Measurements from ENCODE around the gene ATP1A2.
"Not testable (repeated sequence)": the region's sequence is repeated elsewhere in the genome, so short reads cannot be mapped to it uniquely, and the experiment has no call there.

ATP1A2 gene

DNA sequence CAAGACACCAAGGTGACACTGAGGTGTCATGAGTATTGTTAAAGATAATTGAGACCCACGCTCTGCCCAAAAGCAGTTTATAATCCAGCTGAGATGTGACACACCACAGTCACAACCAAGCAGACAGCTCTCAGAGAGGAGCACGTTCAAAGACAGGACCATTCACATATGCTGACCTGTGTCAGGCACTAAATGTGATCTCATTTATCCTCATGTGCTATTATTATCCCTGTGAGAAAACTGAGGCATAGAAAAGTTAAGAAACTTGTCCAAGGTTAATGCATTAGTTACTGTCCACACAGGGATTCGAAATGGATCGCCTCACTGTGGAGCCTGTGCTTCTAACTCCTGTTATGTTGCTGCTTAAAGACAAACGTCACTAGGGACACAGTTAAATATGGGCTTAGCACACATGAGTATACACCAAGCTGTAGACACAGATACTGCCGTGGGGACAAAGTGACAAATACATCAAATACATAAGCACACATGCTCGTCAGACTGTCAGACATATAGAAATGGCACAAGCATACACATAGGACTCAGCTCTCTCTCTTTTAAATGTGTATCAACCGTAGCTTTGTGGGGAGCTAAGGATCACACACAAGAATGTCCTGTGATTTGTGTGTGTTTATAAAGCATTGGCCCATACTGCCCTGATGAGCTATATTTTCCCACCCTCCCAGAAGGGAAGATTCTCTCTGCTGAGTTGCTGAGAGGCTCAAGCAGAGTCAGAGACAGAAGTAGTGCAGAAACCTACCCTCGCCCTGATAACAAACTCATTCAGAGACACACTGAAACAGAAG lies 13.6 kb upstream of the ATP1A2 start:
- DNase-seq = no peak

DNA sequence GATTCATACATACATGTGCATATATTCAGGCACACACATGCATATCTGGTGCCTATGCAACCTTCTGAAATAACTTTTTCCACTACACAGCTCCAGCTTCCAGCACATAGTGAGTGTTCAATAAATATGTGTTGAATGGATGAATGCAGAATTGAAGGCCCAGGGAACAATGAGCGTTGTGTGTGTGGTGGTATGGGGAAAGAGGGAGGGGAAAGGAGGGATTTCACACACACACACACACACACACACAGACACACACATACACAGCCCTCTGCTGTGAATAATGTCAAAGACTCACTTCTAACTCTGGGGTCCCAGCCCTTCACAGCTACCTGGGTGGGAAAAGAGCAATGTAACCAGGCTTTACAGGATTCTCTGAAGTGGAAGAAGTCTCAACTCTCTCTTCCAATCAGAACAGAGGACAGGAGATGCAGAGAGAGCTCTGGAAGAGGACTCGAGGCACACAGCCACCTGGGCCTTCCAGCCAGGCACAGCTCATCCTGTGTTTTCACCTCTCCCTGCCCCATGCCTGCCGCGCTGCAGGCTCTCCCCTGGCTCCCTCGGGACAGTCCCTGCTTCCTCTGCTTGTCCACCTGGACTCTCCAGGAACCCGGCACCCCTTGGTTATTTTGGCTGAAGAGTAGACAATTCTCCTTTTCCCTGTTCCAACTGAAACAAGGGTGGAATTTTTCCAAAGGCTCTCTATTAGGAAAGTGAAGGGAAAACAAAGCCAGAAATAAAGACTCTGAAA lies 11.7 kb upstream of the ATP1A2 start:
- DNase-seq = no peak

- no peak for DNase-seq
These were observed 11.1 kb upstream of the ATP1A2 start for GRCh38 chr1:160104486-160104885.

DNA sequence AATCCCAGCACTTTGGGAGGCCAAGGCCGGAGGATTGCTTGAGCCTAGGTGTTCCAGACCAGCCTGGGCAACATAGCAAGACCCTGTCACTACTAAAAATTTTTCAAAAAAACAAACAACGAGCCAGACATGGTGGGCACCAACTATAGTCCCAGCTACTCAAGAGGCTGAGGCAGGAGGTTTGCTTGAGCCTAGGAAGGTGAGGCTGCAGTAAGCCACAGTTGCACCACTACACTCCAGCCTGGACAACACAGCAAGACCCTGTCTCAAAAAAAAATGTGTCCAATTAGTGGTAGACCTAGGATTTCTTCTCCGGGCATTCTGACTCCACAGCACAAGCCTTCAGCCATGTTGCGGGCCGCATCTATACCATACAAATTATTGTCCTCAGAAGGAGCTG lies 10.4 kb upstream of the ATP1A2 start:
- no peak for DNase-seq

DNA sequence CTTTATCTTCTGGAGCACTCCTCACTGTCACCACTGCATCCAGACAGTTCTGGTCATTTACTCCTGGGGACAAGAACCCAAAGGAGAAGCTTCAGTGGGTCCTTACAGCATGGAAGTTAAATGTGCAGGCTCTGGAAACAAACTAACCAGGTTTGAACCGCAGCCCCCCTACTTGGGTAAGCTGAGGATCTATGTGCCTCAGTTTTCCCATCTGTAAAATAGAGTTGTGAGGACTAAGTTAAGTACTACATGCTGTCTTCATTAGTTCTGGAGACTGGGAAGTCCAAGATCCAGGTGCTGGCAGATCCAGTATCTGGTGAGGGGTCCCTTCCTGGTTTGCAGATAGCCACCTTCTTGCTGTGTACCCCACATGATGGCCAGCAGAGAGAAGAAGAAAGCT lies 8.0 kb upstream of the ATP1A2 start:
- DNase-seq = no peak

- DNase-seq = peak; percentile 66
These were observed 6.5 kb upstream of the ATP1A2 start for GRCh38 chr1:160108888-160109662.

DNA sequence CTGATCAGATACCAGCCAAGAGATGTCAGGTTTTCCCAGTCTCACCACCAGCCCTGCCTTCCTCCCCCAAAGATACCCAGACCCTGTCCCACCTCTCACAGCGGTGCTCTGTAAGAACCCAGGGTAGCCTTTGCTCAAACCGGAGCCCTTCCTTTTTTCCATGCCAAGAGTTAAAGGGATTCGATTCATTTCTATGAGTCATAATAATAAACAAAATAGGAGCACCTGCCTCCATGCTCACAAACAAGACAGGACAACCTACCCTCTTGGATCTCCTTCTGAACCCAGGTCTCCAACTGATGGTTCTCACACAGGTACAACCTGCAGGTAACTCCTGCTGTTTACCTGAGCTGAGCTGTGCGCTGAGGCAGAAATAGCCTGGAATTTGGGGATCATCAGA lies 5.9 kb upstream of the ATP1A2 start:
- no peak for DNase-seq

DNA sequence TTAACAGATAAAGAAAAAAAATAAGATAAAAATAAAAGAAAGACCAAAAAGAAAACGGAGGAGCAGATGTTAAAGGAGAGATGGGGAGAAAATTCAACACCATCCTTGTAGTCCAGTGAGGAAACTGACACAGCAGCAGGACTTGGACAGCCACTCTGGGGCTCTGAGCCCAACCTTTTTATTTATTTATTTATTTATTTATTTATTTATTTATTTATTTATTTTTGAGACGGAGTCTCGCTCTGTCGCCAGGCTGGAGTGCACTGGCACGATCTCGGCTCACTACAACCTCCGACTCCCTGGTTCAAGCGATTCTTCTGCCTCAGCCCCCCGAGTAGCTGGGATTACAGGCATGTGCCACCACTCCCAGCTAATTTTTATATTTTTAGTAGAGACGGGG lies 4.1 kb upstream of the ATP1A2 start:
- not testable (repeated sequence) for DNase-seq

GRCh38 chr1:160112357-160112756 lies 3.2 kb upstream of the ATP1A2 start:
- peak; percentile 73 for DNase-seq

DNA sequence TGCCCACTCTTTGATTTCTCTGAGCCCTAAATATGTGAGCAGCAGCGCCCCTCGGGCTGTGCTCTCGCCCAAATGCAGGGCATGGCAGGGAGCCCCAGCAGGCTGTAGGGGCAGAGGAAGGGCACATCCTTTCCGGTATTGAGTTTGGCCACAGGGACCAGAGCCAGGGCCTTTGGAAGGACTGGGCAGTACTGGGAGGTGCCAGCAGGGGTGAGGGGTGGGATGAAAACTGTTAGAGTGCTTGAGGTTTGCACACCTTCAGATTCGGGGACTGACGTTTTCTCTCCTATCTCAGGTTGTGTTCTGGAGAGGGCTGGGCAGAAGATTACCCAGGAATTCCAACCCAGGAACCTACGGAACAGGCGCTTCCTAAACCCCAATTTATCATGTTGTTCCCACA lies 2.2 kb upstream of the ATP1A2 start:
- no peak for DNase-seq

DNA sequence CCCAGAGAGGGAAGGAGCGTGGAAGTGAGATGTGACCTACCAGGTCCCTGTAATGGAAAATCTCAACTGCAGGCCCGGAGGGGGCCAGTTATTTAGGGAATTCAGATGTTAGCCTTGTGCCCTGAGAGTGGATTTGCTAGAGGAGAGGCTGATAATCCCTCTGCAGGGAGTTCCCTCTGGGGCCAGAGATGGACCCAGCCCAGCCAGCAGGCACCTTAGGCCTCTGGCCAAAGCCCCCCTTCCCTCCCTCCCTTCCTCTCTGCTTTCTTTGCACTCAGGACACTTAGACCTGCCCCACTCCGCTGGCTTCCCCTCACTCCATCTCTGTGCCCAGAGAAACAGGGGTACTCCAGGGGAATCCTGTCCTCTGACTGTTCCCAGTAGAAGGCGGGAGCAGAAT lies 1.5 kb upstream of the ATP1A2 start:
- no peak for DNase-seq

DNA sequence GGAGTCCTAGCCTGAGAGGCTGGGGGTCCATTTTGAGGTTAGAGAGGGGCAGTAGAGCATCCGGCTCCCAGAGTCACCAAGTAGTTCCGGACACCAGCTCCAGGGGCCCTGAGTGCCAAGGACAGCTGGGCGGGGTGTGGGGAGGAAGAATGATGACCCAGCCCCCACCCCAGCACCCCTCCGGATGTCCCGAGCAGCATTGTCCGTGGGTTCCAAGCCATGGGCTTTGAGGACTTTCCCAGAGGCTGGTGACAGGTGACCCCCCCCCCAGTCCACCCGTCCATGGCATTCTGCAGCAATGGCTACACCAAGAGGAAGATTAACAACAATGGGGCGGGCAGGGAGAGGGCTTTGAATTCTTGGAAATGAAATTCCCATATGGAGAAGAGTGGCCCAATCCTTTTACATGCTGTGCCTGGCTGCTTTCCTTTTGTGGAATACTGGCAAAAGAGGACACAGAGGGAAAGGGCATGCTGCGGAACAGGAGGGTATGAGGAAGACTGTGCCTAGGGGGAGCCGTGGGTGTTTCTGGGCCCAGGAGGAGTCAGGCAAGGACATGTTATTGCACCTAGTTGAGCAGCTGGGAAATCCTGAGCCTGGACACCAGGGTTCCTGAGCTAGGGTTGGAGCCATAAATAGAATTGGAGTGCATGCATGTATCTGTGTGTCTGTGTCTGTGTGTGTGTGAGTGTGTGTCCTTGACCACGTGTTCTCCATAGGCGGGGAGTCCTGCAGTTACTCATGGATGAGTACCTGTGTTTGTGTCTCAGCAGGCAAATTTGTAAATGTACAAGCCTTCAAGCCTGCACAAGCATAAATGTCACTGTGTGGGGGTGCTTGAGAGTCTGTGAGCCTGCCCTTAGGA lies 956 bp downstream of the ATP1A2 start:
- DNase-seq = no peak

DNA sequence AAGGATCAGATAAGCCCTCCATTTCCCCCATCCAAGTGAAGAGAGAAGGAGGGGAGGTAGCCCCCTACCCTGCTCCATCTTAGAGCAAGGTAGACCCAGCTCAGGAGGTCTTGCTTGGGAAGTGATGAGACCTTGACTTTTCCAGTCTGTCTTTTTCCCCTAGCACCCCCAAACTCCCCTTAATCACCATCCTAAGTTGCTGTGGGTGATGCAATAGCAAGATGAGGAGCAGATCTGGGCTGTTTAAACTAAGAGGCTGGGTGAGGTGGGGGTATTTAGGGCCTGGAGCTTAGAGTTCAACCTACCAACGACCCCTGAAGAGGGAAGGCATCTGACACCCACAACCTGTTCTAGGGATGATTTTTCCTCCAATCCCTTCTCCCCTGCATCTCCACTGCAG lies 1.7 kb downstream of the ATP1A2 start:
- no peak for DNase-seq

GRCh38 chr1:160117709-160118183 lies 2.2 kb downstream of the ATP1A2 start:
- peak; percentile 86 for DNase-seq

DNA sequence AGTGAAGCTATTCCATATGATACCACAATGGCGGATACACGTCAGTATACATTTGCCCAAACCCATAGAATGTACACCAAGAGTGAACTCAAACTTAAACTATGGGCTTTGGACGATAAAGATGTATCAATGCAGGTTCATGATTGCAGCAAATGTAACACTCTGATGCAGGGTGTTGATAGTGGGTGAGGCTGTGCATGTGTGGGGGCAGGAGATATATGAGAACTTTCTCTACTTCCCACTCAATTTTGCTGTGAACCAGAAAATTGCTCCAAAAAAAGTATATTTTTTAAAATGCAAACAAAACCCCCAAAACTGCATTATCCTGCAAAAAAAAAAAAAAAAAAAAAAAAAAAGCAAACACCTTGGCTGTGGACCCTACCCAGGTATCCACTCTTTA lies 3.4 kb downstream of the ATP1A2 start:
- no peak for DNase-seq

- DNase-seq = no peak
These were observed 5.2 kb downstream of the ATP1A2 start for GRCh38 chr1:160120797-160121196.

GRCh38 chr1:160121388-160121787 lies 5.8 kb downstream of the ATP1A2 start:
- no peak for DNase-seq

GRCh38 chr1:160122978-160123495 lies 7.5 kb downstream of the ATP1A2 start:
- DNase-seq = no peak

DNA sequence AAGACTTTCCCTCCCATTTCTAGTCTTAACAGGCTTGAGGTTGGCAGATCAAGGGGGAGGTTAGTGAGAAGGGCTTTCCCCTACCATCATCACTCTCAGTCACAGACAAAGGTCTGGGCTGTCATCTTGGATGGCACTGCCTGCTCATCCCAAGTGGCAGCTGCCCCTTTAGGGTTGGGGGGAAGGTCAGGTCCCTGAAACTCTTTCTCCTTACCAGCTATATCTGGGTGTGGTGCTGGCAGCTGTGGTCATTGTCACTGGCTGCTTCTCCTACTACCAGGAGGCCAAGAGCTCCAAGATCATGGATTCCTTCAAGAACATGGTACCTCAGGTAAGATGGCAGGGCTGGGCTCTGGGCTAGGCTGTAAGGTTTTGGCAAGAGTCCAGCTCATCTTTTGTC lies 8.2 kb downstream of the ATP1A2 start:
- DNase-seq = no peak

- DNase-seq = no peak
These were observed 9.3 kb downstream of the ATP1A2 start for GRCh38 chr1:160124705-160125478.

GRCh38 chr1:160125746-160126145 lies 10.2 kb downstream of the ATP1A2 start:
- no peak for DNase-seq

All from femur (tissue), 1 donor.